RWPE2 (cell line): ENCODE results near the gene CENPM.
A peak's percentile ranks its signal among the peaks of the same experiment; 100 is the strongest.

ENCODE experiments used
- ATAC-seq: fragments of 200-7000 bp; cut with Tn5 transposase; 3 replicates; pipeline ENCODE4 v1.9.1; 2021; ENCODE audit warnings: low read depth
- DNase-seq: peaks from one replicate; pipeline ENCODE4 v3.0.0-alpha.2; 2020; ENCODE audit warnings: low spot score
- H3K27ac ChIP-seq: fragments of 450-650 bp; 2 replicates; pipeline ENCODE4 v1.5.1; 2017; ENCODE audit warnings: mild to moderate bottlenecking; ENCODE audit not compliant: poor library complexity, severe bottlenecking
- H3K27me3 ChIP-seq: fragments of 250-450 bp; sonication (Bioruptor Pico); 2 replicates; pipeline ENCODE4 v1.5.1; 2021; ENCODE audit warnings: mild to moderate bottlenecking, moderate library complexity; ENCODE audit not compliant: insufficient read depth, poor library complexity, severe bottlenecking
- H3K36me3 ChIP-seq: fragments of 250-450 bp; sonication (Bioruptor Pico); 2 replicates; pipeline ENCODE4 v1.5.1; 2020; ENCODE audit warnings: low read depth, mild to moderate bottlenecking, moderate library complexity
- H3K4me1 ChIP-seq: fragments of 250-450 bp; sonication (Bioruptor Pico); 2 replicates; pipeline ENCODE4 v1.5.1; 2021; ENCODE audit warnings: mild to moderate bottlenecking, moderate library complexity; ENCODE audit not compliant: insufficient read depth, poor library complexity, severe bottlenecking
- H3K4me3 ChIP-seq: fragments of 250-450 bp; sonication (Bioruptor Pico); 2 replicates; pipeline ENCODE4 v1.5.1; 2021; ENCODE audit warnings: mild to moderate bottlenecking, moderate library complexity; ENCODE audit not compliant: severe bottlenecking
- H3K9me3 ChIP-seq: fragments of 250-450 bp; sonication (Bioruptor Pico); 2 replicates; pipeline ENCODE4 v1.5.1; 2021; ENCODE audit warnings: mild to moderate bottlenecking, moderate library complexity; ENCODE audit not compliant: severe bottlenecking
- CTCF ChIP-seq: fragments of 450-650 bp; IDR thresholded peaks from one replicate; pipeline ENCODE4 v1.5.1; 2017; ENCODE audit warnings: mild to moderate bottlenecking, moderate library complexity; ENCODE audit not compliant: poor library complexity, severe bottlenecking

CENPM gene

GRCh38 chr22:41920271-41920976 lies 26.5 kb downstream of the CENPM start:
- H3K27me3 ChIP-seq: peaks cover 17% of the 10 kb centered on the region
- H3K27ac ChIP-seq: no peak overlapping the region
- no peak overlapping the region for H3K4me3 ChIP-seq
- no peaks in the 10 kb centered on the region for H3K9me3 ChIP-seq
- no peak for ATAC-seq
- DNase-seq: no peak
- no peak for TF ChIP-seq CTCF
- no peaks in the 10 kb centered on the region for H3K36me3 ChIP-seq
- peaks cover 6% of the 10 kb centered on the region for H3K4me1 ChIP-seq

DNA sequence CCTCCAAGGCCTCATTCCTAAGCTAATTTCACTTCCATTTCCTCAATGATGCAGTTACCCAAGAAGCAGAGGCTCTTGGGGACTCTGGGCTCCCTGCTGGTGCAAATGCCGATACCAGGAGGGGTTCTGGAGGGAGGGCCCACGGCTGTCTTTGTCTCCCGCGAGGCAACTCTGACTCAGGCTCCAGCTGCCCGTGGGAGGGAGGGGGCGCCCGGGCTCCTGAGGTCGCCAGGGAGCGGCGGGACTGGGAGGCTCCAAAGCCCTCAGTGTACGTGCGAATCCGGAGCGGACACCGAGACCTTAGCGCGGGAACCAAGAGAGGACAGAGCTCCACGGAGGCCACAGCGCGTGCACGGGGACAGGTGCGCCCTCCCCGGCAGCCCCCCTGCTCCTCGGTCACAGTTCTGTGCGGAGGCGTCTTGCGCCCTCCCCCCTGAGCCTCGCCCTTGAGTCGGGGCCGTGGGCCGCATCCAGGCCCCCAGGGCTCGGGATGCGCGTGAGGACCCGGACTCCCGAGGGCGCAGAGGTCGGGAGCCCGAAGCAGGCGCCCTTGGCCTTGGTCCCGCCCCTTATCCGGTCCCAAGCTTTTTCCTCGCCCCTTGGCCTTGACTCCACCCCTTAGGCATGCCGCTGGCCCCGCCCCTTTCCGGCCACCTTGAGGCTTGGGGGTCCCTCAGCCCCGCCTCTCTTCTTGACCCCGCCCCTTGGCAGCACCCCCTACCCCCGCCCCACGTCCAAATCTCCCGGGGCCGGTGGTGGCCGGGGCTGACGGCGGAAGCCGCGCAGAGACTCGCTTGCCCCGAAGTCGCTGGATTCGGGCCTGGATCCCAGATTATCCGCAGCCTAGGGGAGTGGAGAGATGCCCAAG lies 27.4 kb downstream of the CENPM start:
- Histone ChIP-seq H3K4me3 (peak overlapping the region; percentile 15), H3K36me3 (no peaks in the 10 kb centered on the region), H3K4me1 (peaks cover 6% of the 10 kb centered on the region), H3K27me3 (peaks cover 17% of the 10 kb centered on the region), H3K27ac (no peak overlapping the region), H3K9me3 (no peaks in the 10 kb centered on the region)
- DNase-seq (no peak), ATAC-seq (peak; percentile 58)
- no peak for TF ChIP-seq CTCF

GRCh38 chr22:41917903-41918791 lies 28.8 kb downstream of the CENPM start:
- H3K4me1 ChIP-seq: peaks cover 6% of the 10 kb centered on the region
- H3K27me3 ChIP-seq: peaks cover 27% of the 10 kb centered on the region

DNA sequence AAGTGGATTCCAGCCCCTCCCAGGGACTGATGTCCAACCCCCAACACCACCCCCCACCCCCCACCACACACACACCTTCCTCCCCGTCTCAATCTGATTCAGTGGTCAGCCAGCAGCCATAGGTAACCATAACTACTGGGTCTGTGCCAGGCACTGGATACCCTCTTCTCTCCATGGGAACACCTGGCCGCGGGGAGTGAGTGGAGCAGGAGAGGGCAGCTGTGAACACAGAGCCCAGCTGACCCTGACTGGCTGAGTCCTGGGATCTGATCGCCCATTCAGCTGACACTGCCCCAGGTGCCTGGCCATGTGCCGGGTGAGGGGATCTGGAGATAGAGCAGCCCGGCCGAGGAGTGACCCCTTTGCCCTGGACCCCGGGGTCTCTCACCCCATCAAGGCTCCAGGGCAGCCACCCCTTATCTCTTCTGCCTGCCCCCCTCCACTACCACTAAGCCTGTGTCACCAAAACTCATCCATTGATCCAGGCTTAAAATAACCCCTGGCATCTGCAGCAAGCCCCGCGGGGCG lies 29.5 kb downstream of the CENPM start:
- peaks cover 34% of the 10 kb centered on the region for H3K27me3 ChIP-seq
- H3K36me3 ChIP-seq: no peaks in the 10 kb centered on the region
- no peak for DNase-seq
- ATAC-seq: no peak
- no peaks in the 10 kb centered on the region for H3K9me3 ChIP-seq
- no peak overlapping the region for H3K4me3 ChIP-seq
- H3K27ac ChIP-seq: no peak overlapping the region
- no peak for TF ChIP-seq CTCF
- H3K4me1 ChIP-seq: peaks cover 6% of the 10 kb centered on the region

More at GRCh38 chr22:41917903-41918791, 28.8 kb downstream of the CENPM start:
- Histone ChIP-seq H3K27ac (no peak overlapping the region), H3K9me3 (no peaks in the 10 kb centered on the region), H3K36me3 (no peaks in the 10 kb centered on the region), H3K4me3 (no peak overlapping the region)
- DNase-seq: no peak
- ATAC-seq: peak; percentile 48
- TF ChIP-seq CTCF: no peak
